Cerebellar cortex (tissue), 1 donor: ENCODE results near the gene FCHSD1.

Source experiments
- DNase-seq: peaks from one replicate; pipeline ENCODE4 v3.0.0-alpha.2; 2015; ENCODE audit warnings: low spot score

FCHSD1 gene

GRCh38 chr5:141650851-141651727, at the start of gene FCHSD1:
Gene FCHSD1 (minus strand): TSS chr5:141651418. CDS start chr5:141651368, 50 bp downstream.
- DNase-seq: peak; percentile 44

GRCh38 chr5:141697586-141697985, 46.4 kb upstream of the FCHSD1 start:
- DNase-seq: no peak

GRCh38 chr5:141696431-141696830, 45.2 kb upstream of the FCHSD1 start:
- no peak for DNase-seq

- DNase-seq: no peak
These were observed 44.5 kb upstream of the FCHSD1 start for GRCh38 chr5:141695627-141696215.

- no peak for DNase-seq
These were observed 43.3 kb upstream of the FCHSD1 start for GRCh38 chr5:141694479-141694878.

- no peak for DNase-seq
These were observed 41.9 kb upstream of the FCHSD1 start for GRCh38 chr5:141692919-141693725.

GRCh38 chr5:141692533-141692888, 41.3 kb upstream of the FCHSD1 start:
- DNase-seq: no peak

- DNase-seq: peak; percentile 84
These were observed 40.8 kb upstream of the FCHSD1 start for GRCh38 chr5:141691867-141692532.

- no peak for DNase-seq
These were observed 40.2 kb upstream of the FCHSD1 start for GRCh38 chr5:141691286-141691866.

GRCh38 chr5:141686648-141687416, 35.6 kb upstream of the FCHSD1 start:
- DNase-seq: no peak

- DNase-seq: no peak
These were observed 34.4 kb upstream of the FCHSD1 start for GRCh38 chr5:141685591-141685990.

- DNase-seq: no peak
These were observed 32.5 kb upstream of the FCHSD1 start for GRCh38 chr5:141683596-141684141.

GRCh38 chr5:141681695-141682641, 30.8 kb upstream of the FCHSD1 start, which contains the start of gene ARAP3:
Gene ARAP3 (minus strand): TSS chr5:141682230. CDS start chr5:141680486, 1,744 bp downstream.
- DNase-seq: no peak

GRCh38 chr5:141681295-141681694, 30.1 kb upstream of the FCHSD1 start:
- DNase-seq: no peak

- no peak for DNase-seq
These were observed 29.6 kb upstream of the FCHSD1 start for GRCh38 chr5:141680751-141681201.

- DNase-seq: no peak
These were observed 29.0 kb upstream of the FCHSD1 start for GRCh38 chr5:141680178-141680577.

GRCh38 chr5:141677415-141677814, 26.2 kb upstream of the FCHSD1 start:
- no peak for DNase-seq

- no peak for DNase-seq
These were observed 24.5 kb upstream of the FCHSD1 start for GRCh38 chr5:141675672-141676071.

GRCh38 chr5:141674747-141675146, 23.5 kb upstream of the FCHSD1 start:
- DNase-seq: no peak
